Hepatocyte (in vitro differentiated cells): ENCODE data around the gene EFL1. TPM values are rescaled to one million over a fixed set of nuclear protein-coding genes. Genes with fewer than 3 reads are reported as not detected.

Experiments used
- DNase-seq: peaks from one replicate; pipeline ENCODE4 v3.0.0-alpha.2; 2016; ENCODE audit warnings: low spot score
- H2AFZ ChIP-seq: fragments of 200-600 bp; sonication (generic); 2 replicates; pipeline ENCODE4 v1.6.0; 2016; ENCODE audit warnings: antibody characterized with exemption, mild to moderate bottlenecking
- H3K27ac ChIP-seq: fragments of 200-600 bp; sonication (generic); 2 replicates; pipeline ENCODE4 v1.5.1; 2016; ENCODE audit warnings: mild to moderate bottlenecking
- H3K27me3 ChIP-seq: fragments of 200-600 bp; sonication (generic); 2 replicates; pipeline ENCODE4 v1.6.1; 2016
- H3K36me3 ChIP-seq: fragments of 200-600 bp; sonication (generic); replicated peaks from 2 replicates; pipeline ENCODE4 v1.5.1; 2016; ENCODE audit warnings: low read depth; ENCODE audit not compliant: insufficient read depth
- H3K4me1 ChIP-seq: fragments of 200-600 bp; sonication (generic); 2 replicates; pipeline ENCODE4 v1.5.1; 2016; ENCODE audit warnings: mild to moderate bottlenecking, moderate library complexity; ENCODE audit not compliant: insufficient read depth
- H3K4me2 ChIP-seq: fragments of 200-600 bp; sonication (generic); 2 replicates; pipeline ENCODE4 v1.6.0; 2016
- H3K4me3 ChIP-seq: fragments of 200-600 bp; sonication (generic); 2 replicates; pipeline ENCODE4 v1.5.1; 2016; ENCODE audit warnings: mild to moderate bottlenecking
- H3K79me2 ChIP-seq: fragments of 200-600 bp; sonication (generic); 2 replicates; pipeline ENCODE4 v1.6.0; 2017; ENCODE audit warnings: mild to moderate bottlenecking
- H3K9me2 ChIP-seq: fragments of 200-600 bp; sonication (generic); replicated peaks from 2 replicates; pipeline ENCODE4 v1.6.0; 2017; ENCODE audit warnings: mild to moderate bottlenecking; ENCODE audit not compliant: insufficient read depth
- H3K9me3 ChIP-seq: fragments of 200-600 bp; sonication (generic); 2 replicates; pipeline ENCODE4 v1.5.1; 2016; ENCODE audit warnings: low read depth, mild to moderate bottlenecking
- H4K20me1 ChIP-seq: fragments of 200-600 bp; sonication (generic); 2 replicates; pipeline ENCODE4 v1.6.0; 2016; ENCODE audit warnings: mild to moderate bottlenecking; ENCODE audit not compliant: insufficient read depth, poor library complexity, severe bottlenecking
- EZH2 ChIP-seq: fragments of 200-600 bp; sonication (generic); IDR thresholded peaks from 2 replicates; pipeline ENCODE4 v1.6.1; 2016; ENCODE audit warnings: antibody characterized with exemption, mild to moderate bottlenecking, borderline replicate concordance
- EZH2phosphoT487 ChIP-seq: fragments of 200-600 bp; sonication (generic); IDR thresholded peaks from one replicate; pipeline ENCODE4 v1.6.1; 2018; ENCODE audit warnings: antibody characterized with exemption, mild to moderate bottlenecking, low read depth, moderate library complexity; ENCODE audit not compliant: unreplicated experiment, severe bottlenecking
- WGBS: methylation state at CpG from one replicate; pipeline ENCODE4 v1.1.6; 2016; ENCODE audit warnings: low lambda C conversion rate; ENCODE audit errors: missing lambda C conversion rate; 5-methylcytosine and 5-hydroxymethylcytosine counted together
- polyA plus RNA-seq: library from polyadenylated mRNA; unstranded; fragments of >200 nt; fragmentation: Nextera tagmentation; extraction: Ambion mirVana; gene quantifications from 2 replicates; pipeline ENCODE4 v1.2.1, GENCODE V29; 2016
- total RNA-seq: library from RNA; depleted of rRNA; stranded (reverse); fragments of >200 nt; gene quantifications from 2 replicates; pipeline ENCODE4 v1.2.3, GENCODE V29; 2014
- TF ChIP-seq, protein P1 (sequence below): fragments of 200-600 bp; sonication (generic); IDR thresholded peaks from 2 replicates; pipeline ENCODE4 v1.5.1; 2016; ENCODE audit warnings: antibody characterized with exemption, mild to moderate bottlenecking; ENCODE audit not compliant: poor library complexity

The EFL1 gene
- total and polyA plus RNA-seq, 2 experiments from 2014 or later = 11.6 to 19.0 TPM

DNA sequence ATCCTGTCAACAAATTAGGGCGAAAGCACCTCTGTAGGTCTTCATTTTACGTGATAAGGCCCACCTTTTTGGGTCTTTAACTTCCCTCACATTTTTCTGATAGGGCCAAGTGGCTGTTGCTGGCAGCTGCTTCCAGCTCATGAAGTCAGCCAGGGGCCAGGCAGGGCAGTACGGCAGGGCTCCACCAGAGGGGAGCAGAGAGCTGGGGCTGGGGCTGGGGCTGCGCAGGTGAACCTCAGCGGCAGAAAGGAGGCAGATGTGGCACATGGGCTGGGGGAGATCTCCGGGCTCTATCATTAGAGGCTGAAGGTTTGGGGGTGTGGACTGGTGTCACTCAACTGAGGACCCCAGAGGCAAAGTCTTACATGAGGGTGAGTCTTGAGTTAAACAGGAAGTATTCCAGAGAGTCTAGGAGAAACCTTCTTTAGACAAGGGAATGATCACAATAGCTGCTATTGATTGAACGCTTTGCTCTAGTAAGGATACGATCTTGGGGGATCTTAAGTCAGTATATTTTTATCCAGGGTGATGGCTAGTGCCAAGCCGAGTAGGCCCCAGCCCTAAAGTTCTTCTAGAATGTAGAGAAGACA is 153.9 kb downstream of the EFL1 start:
- 66% methylated on average over 9 of the region's 9 CpGs for WGBS
- DNase-seq = peak; percentile 69
- H4K20me1 ChIP-seq = no peaks in the 10 kb centered on the region
- H3K4me2 ChIP-seq = no peak overlapping the region
- H2AFZ ChIP-seq = no peak overlapping the region
- H3K27ac ChIP-seq = no peak overlapping the region
- no peaks in the 10 kb centered on the region for H3K4me1 ChIP-seq
- no peak for TF ChIP-seq EZH2
- TF ChIP-seq, protein P1, sequence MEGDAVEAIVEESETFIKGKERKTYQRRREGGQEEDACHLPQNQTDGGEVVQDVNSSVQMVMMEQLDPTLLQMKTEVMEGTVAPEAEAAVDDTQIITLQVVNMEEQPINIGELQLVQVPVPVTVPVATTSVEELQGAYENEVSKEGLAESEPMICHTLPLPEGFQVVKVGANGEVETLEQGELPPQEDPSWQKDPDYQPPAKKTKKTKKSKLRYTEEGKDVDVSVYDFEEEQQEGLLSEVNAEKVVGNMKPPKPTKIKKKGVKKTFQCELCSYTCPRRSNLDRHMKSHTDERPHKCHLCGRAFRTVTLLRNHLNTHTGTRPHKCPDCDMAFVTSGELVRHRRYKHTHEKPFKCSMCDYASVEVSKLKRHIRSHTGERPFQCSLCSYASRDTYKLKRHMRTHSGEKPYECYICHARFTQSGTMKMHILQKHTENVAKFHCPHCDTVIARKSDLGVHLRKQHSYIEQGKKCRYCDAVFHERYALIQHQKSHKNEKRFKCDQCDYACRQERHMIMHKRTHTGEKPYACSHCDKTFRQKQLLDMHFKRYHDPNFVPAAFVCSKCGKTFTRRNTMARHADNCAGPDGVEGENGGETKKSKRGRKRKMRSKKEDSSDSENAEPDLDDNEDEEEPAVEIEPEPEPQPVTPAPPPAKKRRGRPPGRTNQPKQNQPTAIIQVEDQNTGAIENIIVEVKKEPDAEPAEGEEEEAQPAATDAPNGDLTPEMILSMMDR = peak; percentile 62
- H3K9me2 ChIP-seq = no peaks in the 10 kb centered on the region
- no peaks in the 10 kb centered on the region for H3K36me3 ChIP-seq
- H3K79me2 ChIP-seq = no peaks in the 10 kb centered on the region
- no peaks in the 10 kb centered on the region for H3K9me3 ChIP-seq
- H3K4me3 ChIP-seq = no peak overlapping the region
- H3K27me3 ChIP-seq = no peaks in the 10 kb centered on the region

DNA sequence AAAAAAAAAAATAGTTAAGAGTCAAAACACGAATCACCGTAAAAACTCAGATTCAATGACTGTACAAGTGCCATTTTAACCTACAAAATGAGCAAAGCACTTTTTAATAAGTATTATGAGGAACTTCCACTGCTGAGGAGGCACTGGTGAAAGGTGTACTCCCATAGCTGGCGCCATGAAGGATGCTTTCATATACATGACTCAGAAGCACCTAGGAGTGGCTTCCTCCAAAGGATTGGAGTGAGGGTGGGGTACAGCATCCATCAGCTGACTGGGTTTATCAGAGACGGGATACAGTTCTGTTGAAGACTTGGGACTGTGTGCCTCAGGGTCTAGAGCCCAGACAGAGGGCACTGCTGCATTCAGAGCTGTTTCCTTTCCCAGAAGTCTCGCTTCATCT is 155.9 kb downstream of the EFL1 start:
- no peaks in the 10 kb centered on the region for H3K79me2 ChIP-seq
- H3K27ac ChIP-seq = no peak overlapping the region
- DNase-seq = no peak
- no peaks in the 10 kb centered on the region for H4K20me1 ChIP-seq
- TF ChIP-seq EZH2 (no peak), EZH2phosphoT487 (no peak)
- TF ChIP-seq, protein P1 = no peak
- H3K4me1 ChIP-seq = no peaks in the 10 kb centered on the region
- H3K9me2 ChIP-seq = no peaks in the 10 kb centered on the region
- no peak overlapping the region for H2AFZ ChIP-seq
- H3K36me3 ChIP-seq = no peaks in the 10 kb centered on the region
- H3K27me3 ChIP-seq = no peaks in the 10 kb centered on the region
- H3K4me2 ChIP-seq = no peak overlapping the region
- 89% methylated on average over 5 of the region's 5 CpGs for WGBS
- H3K4me3 ChIP-seq = no peak overlapping the region
- H3K9me3 ChIP-seq = no peaks in the 10 kb centered on the region

DNA sequence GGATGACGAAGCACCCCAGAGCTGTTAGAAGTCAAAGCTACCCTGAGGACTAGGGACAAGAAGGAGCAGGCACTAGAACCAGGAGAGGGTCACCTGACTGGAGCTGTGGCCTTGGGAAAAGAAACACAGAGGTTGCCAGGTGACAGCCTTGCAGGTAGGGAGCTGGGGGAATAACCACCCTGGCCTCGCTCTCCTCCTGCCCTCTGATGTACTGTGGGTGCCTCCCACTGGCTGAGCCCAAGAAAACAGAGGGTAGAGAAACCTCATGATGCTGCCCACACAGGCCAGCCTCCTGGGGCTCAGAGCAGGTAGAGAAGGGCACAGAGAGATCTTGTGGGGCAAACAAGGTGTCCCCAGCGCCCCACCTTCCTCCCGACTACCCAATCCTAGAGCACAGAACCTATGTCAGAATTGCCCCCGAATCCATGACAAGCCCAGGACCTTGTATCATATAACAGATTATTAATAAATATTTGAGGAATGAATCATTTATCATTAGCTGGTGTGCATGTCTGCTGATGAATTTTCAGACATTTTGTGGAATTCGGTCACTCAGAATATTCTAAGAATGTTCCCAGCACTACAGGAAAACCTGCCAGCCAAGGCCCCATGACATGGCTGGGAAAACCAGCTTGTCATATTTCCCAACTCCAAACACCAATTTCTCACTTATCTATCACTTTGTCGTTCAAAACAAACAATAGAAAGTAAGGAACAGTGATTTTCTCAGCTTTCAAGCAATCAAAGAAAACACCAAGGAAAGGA is 156.9 kb downstream of the EFL1 start:
- TF ChIP-seq EZH2 (no peak), EZH2phosphoT487 (no peak)
- TF ChIP-seq, protein P1 = no peak
- DNase-seq = peak; percentile 75
- no peak overlapping the region for H3K4me3 ChIP-seq
- H4K20me1 ChIP-seq = no peaks in the 10 kb centered on the region
- H3K27ac ChIP-seq = no peak overlapping the region
- H3K4me2 ChIP-seq = no peak overlapping the region
- H3K9me2 ChIP-seq = no peaks in the 10 kb centered on the region
- H3K9me3 ChIP-seq = no peaks in the 10 kb centered on the region
- no peaks in the 10 kb centered on the region for H3K27me3 ChIP-seq
- 72% methylated on average over 7 of the region's 7 CpGs for WGBS
- no peaks in the 10 kb centered on the region for H3K79me2 ChIP-seq
- H3K36me3 ChIP-seq = no peaks in the 10 kb centered on the region
- H3K4me1 ChIP-seq = no peaks in the 10 kb centered on the region
- H2AFZ ChIP-seq = no peak overlapping the region
